ENCODE data around the gene MAN1A2.

- TF ChIP-seq CTCF (IDR thresholded peaks at IDR 0.05; ENCODE audit: insufficient read depth, low read depth, low read length) (no peak), EZH2 (IDR thresholded peaks at IDR 0.05; ENCODE audit: insufficient read depth, low read length) (no peak)
Observed at GRCh38 chr1:117364240-117364639, 3.0 kb upstream of the MAN1A2 start.
